ENCODE results near the gene LAT.
A peak's percentile ranks its signal among the peaks of the same experiment; 100 is the strongest.

LAT gene

GRCh38 chr16:29009050-29009837, 24.4 kb downstream of the LAT start:
- peak; percentile 69 for DNase-seq

GRCh38 chr16:29009838-29010166, 24.9 kb downstream of the LAT start:
- DNase-seq: no peak

- no peak for DNase-seq
Measured at GRCh38 chr16:29011112-29011511, 26.3 kb downstream of the LAT start.

- no peak for DNase-seq
Measured at GRCh38 chr16:29011851-29012250, 27.0 kb downstream of the LAT start.

- no peak for DNase-seq
Measured at GRCh38 chr16:29012913-29013553, 28.2 kb downstream of the LAT start.

- no peak for DNase-seq
Measured at GRCh38 chr16:29014561-29015069, 29.8 kb downstream of the LAT start.

GRCh38 chr16:29022196-29022595, 37.3 kb downstream of the LAT start:
- no peak for DNase-seq

- DNase-seq: no peak
Measured at GRCh38 chr16:29023279-29024277, 38.7 kb downstream of the LAT start.

- DNase-seq: no peak
Measured at GRCh38 chr16:29024278-29024677, 39.4 kb downstream of the LAT start.

GRCh38 chr16:29025218-29025617, 40.4 kb downstream of the LAT start:
- DNase-seq: peak; percentile 51

GRCh38 chr16:29025735-29026134, 40.9 kb downstream of the LAT start:
- peak; percentile 19 for DNase-seq

- no peak for DNase-seq
Measured at GRCh38 chr16:29028457-29029167, 43.8 kb downstream of the LAT start.

GRCh38 chr16:29029168-29029994, 44.5 kb downstream of the LAT start:
- peak; percentile 93 for DNase-seq

GRCh38 chr16:29030086-29030840, 45.4 kb downstream of the LAT start:
- no peak for DNase-seq

All from stimulated activated CD8-positive, alpha-beta memory T cell treated with anti-CD3 and anti-CD28 coated beads, Interleukin-4, amount 100 ng/mL, for 48 hours (primary cell).